Activated B cell treated with CpG ODN at 0.5 μM for 24 hours (primary cell): ENCODE measurements around the gene RIBC2. TPM values are rescaled to one million over a fixed set of nuclear protein-coding genes. Genes with fewer than 3 reads are reported as not detected.
"Not testable (repeated sequence)": the region's sequence is repeated elsewhere in the genome, so short reads cannot be mapped to it uniquely, and the experiment has no call there.

Source experiments
- ATAC-seq: fragments of 200-7000 bp; cut with Tn5 transposase; one replicate; pipeline ENCODE4 v1.10.0; 2021; ENCODE audit warnings: low read depth, mild to moderate bottlenecking, moderate library complexity
- CTCF ChIA-PET: fragments of 350-600 bp; sonication (Branson Sonifier 250); formaldehyde crosslinking; loops from one replicate; lab custom pipeline; 2021; ENCODE audit warnings: antibody characterized with exemption; lab: Charles Lee
- POLR2A ChIA-PET: fragments of 350-600 bp; sonication (Branson Sonifier 250); formaldehyde crosslinking; loops from one replicate; lab custom pipeline; 2021; ENCODE audit warnings: antibody characterized with exemption; lab: Charles Lee
- DNase-seq: peaks from one replicate; pipeline ENCODE4 v3.0.0; 2022
- H3K27ac Mint-ChIP-seq: one replicate; pipeline ENCODE4 v1.8.0; 2020; ENCODE audit warnings: mixed read lengths
- H3K27me3 Mint-ChIP-seq: one replicate; pipeline ENCODE4 v1.8.0; 2021; ENCODE audit warnings: mixed read lengths
- H3K36me3 Mint-ChIP-seq: one replicate; pipeline ENCODE4 v1.8.0; 2021; ENCODE audit warnings: low read depth, mixed read lengths
- H3K4me1 Mint-ChIP-seq: one replicate; pipeline ENCODE4 v1.8.0; 2021; ENCODE audit warnings: mixed read lengths
- H3K4me3 Mint-ChIP-seq: one replicate; pipeline ENCODE4 v1.8.0; 2020; ENCODE audit warnings: mild to moderate bottlenecking, mixed read lengths
- H3K9me3 Mint-ChIP-seq: one replicate; pipeline ENCODE4 v1.8.0; 2020; ENCODE audit warnings: mixed read lengths
- intact Hi-C: fragments of 100-400 bp; cut with micrococcal nuclease; formaldehyde crosslinking; loops from one replicate; pipeline ENCODE4 v1.15.1; 2024
- total RNA-seq: library from RNA; stranded (reverse); gene quantifications from 2 replicates; pipeline ENCODE4 v1.2.3, GENCODE V29; 2022
- TF ChIP-seq, protein P1 (sequence below): fragments of 200-600 bp; IDR thresholded peaks from one replicate; pipeline ENCODE4 v1.8.0; 2022; ENCODE audit warnings: antibody characterized with exemption, mild to moderate bottlenecking

RIBC2 gene
- total RNA-seq, 1 donor from 2014 or later: 0.31 TPM

DNA sequence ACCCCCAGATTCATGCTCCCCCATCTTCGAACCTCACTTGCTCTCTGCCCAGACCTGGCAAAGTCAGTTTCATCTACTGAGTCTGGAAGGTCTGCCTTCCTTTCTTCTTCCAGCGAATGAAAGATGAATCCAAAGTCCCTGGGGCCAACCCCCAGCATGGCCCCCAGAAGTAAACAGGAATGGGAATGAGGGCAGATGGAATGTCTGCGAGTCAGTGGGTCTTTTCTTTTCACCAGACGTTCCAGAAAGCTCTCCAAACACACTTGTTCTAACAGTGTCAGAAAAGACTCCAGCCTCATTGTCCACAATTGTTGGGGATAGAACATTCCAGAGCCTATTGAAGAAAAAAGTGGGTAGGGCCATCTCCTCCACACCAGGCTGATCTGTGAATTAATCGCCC, 28.6 kb downstream of the RIBC2 start:
- no peak for ATAC-seq
- no peak for DNase-seq
- no peaks in the 10 kb centered on the region for H3K36me3 Mint-ChIP-seq
- ChIA-PET POLR2A (no interaction called here), CTCF (interaction anchor here (1.1 kb wide), 1 partner anchor 11 kb away, joined by 4 read pairs; no protein-coding TSS in a partner anchor)
- intact Hi-C loops: no loop called here
- no peak overlapping the region for H3K27ac Mint-ChIP-seq
- H3K4me3 Mint-ChIP-seq: no peak overlapping the region
- no peaks in the 10 kb centered on the region for H3K9me3 Mint-ChIP-seq
- peaks cover 9% of the 10 kb centered on the region for H3K27me3 Mint-ChIP-seq
- TF ChIP-seq, protein P1, sequence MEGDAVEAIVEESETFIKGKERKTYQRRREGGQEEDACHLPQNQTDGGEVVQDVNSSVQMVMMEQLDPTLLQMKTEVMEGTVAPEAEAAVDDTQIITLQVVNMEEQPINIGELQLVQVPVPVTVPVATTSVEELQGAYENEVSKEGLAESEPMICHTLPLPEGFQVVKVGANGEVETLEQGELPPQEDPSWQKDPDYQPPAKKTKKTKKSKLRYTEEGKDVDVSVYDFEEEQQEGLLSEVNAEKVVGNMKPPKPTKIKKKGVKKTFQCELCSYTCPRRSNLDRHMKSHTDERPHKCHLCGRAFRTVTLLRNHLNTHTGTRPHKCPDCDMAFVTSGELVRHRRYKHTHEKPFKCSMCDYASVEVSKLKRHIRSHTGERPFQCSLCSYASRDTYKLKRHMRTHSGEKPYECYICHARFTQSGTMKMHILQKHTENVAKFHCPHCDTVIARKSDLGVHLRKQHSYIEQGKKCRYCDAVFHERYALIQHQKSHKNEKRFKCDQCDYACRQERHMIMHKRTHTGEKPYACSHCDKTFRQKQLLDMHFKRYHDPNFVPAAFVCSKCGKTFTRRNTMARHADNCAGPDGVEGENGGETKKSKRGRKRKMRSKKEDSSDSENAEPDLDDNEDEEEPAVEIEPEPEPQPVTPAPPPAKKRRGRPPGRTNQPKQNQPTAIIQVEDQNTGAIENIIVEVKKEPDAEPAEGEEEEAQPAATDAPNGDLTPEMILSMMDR: no peak
- peaks cover 10% of the 10 kb centered on the region for H3K4me1 Mint-ChIP-seq

DNA sequence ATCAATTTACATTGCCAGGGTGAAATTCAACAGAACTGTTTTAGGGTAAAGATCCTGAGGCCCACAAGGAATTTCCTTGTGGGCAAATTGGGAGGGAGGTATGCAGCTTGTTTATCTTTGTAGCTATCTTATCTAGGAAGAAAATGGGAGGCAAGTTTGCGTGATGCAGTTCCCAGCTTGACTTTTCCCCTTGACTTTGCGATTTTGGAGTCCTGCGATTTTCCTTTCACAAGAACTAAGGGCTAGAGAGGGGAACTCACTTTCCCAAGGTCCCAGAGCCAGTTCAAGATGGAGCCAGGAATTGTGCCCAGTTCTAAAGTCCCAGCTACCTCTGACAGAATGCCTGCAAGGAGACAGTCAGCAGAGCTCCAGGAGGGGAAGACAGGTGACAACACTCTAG, 30.7 kb downstream of the RIBC2 start:
- ChIA-PET CTCF (no interaction called here), POLR2A (no interaction called here)
- TF ChIP-seq, protein P1: no peak
- Mint-ChIP-seq H3K4me1 (peaks cover 10% of the 10 kb centered on the region), H3K27ac (no peak overlapping the region), H3K27me3 (peaks cover 7% of the 10 kb centered on the region), H3K9me3 (no peaks in the 10 kb centered on the region), H3K4me3 (no peak overlapping the region), H3K36me3 (no peaks in the 10 kb centered on the region)
- no peak for DNase-seq
- intact Hi-C loops: no loop called here
- no peak for ATAC-seq

DNA sequence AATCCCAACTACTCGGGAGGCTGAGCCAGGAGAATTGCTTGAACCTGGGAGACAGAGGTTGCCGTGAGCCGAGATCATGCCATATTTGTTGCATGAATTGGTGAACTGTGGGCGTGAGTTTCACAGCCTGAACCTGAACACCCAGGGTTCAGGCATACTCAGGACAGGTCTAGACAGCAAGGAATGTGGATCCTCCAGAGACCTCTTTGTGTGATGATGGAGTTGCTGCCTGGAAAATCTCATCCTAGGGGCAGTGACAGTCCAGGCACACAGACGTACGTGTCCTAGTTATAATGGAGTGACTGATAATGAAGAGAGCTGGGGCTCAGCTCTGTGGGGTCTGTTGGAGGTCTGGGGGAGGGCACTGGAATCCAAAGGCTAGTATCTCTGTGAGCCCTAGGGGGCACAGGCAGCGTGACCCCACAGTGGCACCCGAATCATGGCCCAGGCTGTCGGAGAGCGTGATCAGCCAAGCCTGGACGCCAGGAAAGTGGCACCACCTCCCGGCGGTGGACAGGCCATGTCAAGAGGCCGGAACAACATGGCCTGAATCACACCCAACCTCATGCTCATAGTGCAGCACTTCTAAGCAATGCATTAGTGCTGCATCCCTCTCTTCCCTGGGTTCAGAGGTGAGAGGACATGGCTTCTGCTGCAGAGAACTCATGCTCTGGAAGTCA, 31.7 kb downstream of the RIBC2 start:
- Mint-ChIP-seq H3K4me3 (no peak overlapping the region), H3K27me3 (peaks cover 7% of the 10 kb centered on the region), H3K27ac (no peak overlapping the region), H3K4me1 (peaks cover 10% of the 10 kb centered on the region), H3K9me3 (no peaks in the 10 kb centered on the region), H3K36me3 (no peaks in the 10 kb centered on the region)
- TF ChIP-seq, protein P1: no peak
- intact Hi-C loops: no loop called here
- no peak for ATAC-seq
- no peak for DNase-seq
- ChIA-PET CTCF (no interaction called here), POLR2A (no interaction called here)

DNA sequence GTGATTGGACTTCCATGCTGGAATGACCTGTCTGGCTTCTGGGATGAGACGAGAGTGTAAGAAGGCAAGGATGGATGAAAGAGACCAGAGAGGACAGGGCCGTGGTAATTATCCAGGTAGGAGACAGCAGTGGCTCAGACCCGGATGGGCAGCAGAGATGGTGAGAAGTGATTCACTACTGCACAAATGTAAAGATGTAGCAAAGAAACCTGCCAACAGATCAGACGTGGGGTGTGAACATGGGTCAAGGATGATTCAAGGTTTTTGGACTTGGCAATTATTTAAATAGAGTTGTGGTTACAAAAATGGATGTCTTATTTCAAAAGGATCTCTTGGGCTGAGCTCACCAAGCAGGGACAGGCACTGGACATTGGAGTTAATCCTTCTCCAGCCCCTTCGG, 32.7 kb downstream of the RIBC2 start:
- TF ChIP-seq, protein P1: no peak
- ATAC-seq (no peak), DNase-seq (no peak)
- Mint-ChIP-seq H3K36me3 (no peaks in the 10 kb centered on the region), H3K9me3 (no peaks in the 10 kb centered on the region), H3K27ac (no peak overlapping the region), H3K4me3 (no peak overlapping the region), H3K27me3 (peaks cover 7% of the 10 kb centered on the region), H3K4me1 (peaks cover 1% of the 10 kb centered on the region)
- ChIA-PET CTCF (no interaction called here), POLR2A (no interaction called here)
- intact Hi-C loops: no loop called here

DNA sequence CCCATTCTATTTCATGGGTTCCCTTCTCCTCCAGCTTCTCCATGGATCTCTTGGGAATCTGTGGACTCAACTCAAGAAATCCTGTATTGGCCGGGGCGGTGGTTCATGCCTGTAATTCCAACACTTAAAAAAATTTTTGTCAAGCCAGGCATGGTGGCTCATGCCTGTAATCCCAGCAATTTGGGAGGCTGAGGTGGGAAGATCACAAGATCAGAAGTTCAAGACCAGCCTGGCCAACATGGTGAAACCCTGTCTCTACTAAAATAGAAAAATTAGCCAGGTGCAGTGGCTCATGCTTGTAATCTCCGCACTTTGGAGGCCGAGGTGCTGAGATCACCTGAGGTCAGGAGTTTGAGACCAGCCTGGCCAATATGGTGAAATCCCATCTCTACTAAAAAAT, 34.1 kb downstream of the RIBC2 start:
- CTCF ChIA-PET, H3K27ac Mint-ChIP-seq: not testable (repeated sequence)

DNA sequence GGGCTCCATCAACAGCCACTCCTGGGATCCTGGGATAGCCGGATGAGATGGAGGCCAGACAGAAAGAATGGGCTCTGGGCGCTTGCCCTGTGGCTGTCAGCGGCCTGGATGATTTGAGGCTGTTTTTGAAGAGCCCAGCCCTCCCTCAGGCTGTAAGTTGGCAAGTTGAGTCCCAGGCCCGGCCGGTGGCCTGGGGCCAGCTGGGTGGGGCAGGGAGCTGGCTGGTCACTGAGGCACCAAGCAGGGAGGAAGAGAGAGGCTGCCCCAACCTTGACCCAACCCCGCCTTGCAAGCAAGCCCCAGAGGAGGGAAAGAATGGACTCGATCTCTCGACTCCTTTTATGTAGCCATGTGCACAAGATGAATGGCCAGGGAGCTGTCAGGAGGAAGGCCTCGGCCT, 34.9 kb downstream of the RIBC2 start:
- no peaks in the 10 kb centered on the region for H3K4me1 Mint-ChIP-seq
- intact Hi-C loops: no loop called here
- DNase-seq: no peak
- no peak for ATAC-seq
- ChIA-PET POLR2A (no interaction called here), CTCF (no interaction called here)
- H3K4me3 Mint-ChIP-seq: no peak overlapping the region
- no peaks in the 10 kb centered on the region for H3K36me3 Mint-ChIP-seq
- H3K9me3 Mint-ChIP-seq: no peaks in the 10 kb centered on the region
- peaks cover 17% of the 10 kb centered on the region for H3K27me3 Mint-ChIP-seq
- TF ChIP-seq, protein P1: no peak
- no peak overlapping the region for H3K27ac Mint-ChIP-seq

More for the DNA sequence above, 34.1 kb downstream of the RIBC2 start:
- DNase-seq, ATAC-seq, intact Hi-C loops, H3K36me3 Mint-ChIP-seq, H3K4me1 Mint-ChIP-seq, H3K9me3 Mint-ChIP-seq, H3K4me3 Mint-ChIP-seq, POLR2A ChIA-PET: not testable (repeated sequence)
- peaks cover 14% of the 10 kb centered on the region for H3K27me3 Mint-ChIP-seq

DNA sequence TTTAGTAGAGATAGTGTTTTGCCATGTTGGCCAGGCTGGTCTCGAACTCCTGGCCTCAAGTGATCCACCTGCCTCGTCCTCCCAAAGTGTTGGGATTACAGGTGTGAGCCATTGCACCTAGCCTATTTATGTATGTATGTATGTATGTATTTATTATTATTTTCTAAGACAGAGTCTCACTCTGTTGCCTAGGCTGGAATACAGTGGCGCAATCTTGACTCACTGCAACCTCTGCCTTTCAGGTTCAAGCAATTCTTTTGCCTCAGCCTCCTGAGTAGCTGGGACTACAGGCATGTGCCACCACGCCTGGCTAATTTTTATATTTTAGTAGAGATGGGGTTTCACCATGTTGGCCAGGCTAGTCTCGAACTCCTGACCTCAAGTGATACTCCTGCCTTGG, 35.9 kb downstream of the RIBC2 start:
- H3K4me3 Mint-ChIP-seq, H3K4me1 Mint-ChIP-seq, H3K9me3 Mint-ChIP-seq, H3K27ac Mint-ChIP-seq, DNase-seq, ATAC-seq, H3K36me3 Mint-ChIP-seq, intact Hi-C loops, CTCF ChIA-PET, POLR2A ChIA-PET: not testable (repeated sequence)
- peaks cover 18% of the 10 kb centered on the region for H3K27me3 Mint-ChIP-seq
